Activated CD4-positive, CD25-positive, alpha-beta regulatory T cell treated with anti-CD3 and anti-CD28 coated beads, Interleukin-2, amount 50 U/mL, for 72 hours (primary cell): Measurements from ENCODE around the gene FAM118B.
"Not testable (repeated sequence)": the region's sequence is repeated elsewhere in the genome, so short reads cannot be mapped to it uniquely, and the experiment has no call there.

Source experiments
- DNase-seq: peaks from one replicate; pipeline ENCODE4 v3.0.0; 2021

The FAM118B gene

GRCh38 chr11:126219547-126219946, 8.0 kb downstream of the FAM118B start:
- DNase-seq = no peak

- no peak for DNase-seq
Observed at GRCh38 chr11:126224647-126225294, 13.2 kb downstream of the FAM118B start.

GRCh38 chr11:126225295-126225665, 13.7 kb downstream of the FAM118B start:
- DNase-seq = no peak

GRCh38 chr11:126226334-126227084, 14.9 kb downstream of the FAM118B start:
- DNase-seq = no peak

GRCh38 chr11:126229858-126230540, 18.4 kb downstream of the FAM118B start:
- no peak for DNase-seq

- DNase-seq = no peak
Observed at GRCh38 chr11:126231725-126232459, 20.3 kb downstream of the FAM118B start.

GRCh38 chr11:126232683-126233082, 21.1 kb downstream of the FAM118B start:
- DNase-seq = no peak

GRCh38 chr11:126233391-126233790, 21.8 kb downstream of the FAM118B start:
- DNase-seq = no peak

- no peak for DNase-seq
Observed at GRCh38 chr11:126246636-126247035, 35.1 kb downstream of the FAM118B start.

GRCh38 chr11:126253265-126253664, 41.7 kb downstream of the FAM118B start:
- DNase-seq = no peak

- DNase-seq = no peak
Observed at GRCh38 chr11:126254819-126255218, 43.2 kb downstream of the FAM118B start.

- DNase-seq = not testable (repeated sequence)
Observed at GRCh38 chr11:126255507-126255906, 43.9 kb downstream of the FAM118B start.

GRCh38 chr11:126256216-126256615, 44.6 kb downstream of the FAM118B start:
- no peak for DNase-seq

- DNase-seq = no peak
Observed at GRCh38 chr11:126257144-126257543, 45.6 kb downstream of the FAM118B start.

- no peak for DNase-seq
Observed at GRCh38 chr11:126257764-126258163, 46.2 kb downstream of the FAM118B start.

GRCh38 chr11:126262216-126262615, 50.6 kb downstream of the FAM118B start:
- DNase-seq = no peak

- DNase-seq = no peak
Observed at GRCh38 chr11:126263489-126263888, 51.9 kb downstream of the FAM118B start.

GRCh38 chr11:126265811-126266210, 54.2 kb downstream of the FAM118B start:
- DNase-seq = no peak

- DNase-seq = no peak
Observed at GRCh38 chr11:126267650-126268049, 56.1 kb downstream of the FAM118B start.

GRCh38 chr11:126268361-126268707, 56.8 kb downstream of the FAM118B start:
- no peak for DNase-seq

GRCh38 chr11:126268708-126269579, 57.4 kb downstream of the FAM118B start, which contains the start of the genes FOXRED1 and SRPRA:
Gene FOXRED1 (plus strand): TSS chr11:126269154. CDS start chr11:126269207, 53 bp downstream.
Gene SRPRA (minus strand): TSS chr11:126268895. CDS start chr11:126268804, 91 bp downstream.
- DNase-seq = peak; percentile 99

- no peak for DNase-seq
Observed at GRCh38 chr11:126277322-126277721, 65.7 kb downstream of the FAM118B start.
